Measurements from ENCODE around the gene ST7. TPM values are rescaled to one million over a fixed set of nuclear protein-coding genes. Genes with fewer than 3 reads are reported as not detected.
A peak's percentile ranks its signal among the peaks of the same experiment; 100 is the strongest.

The ST7 gene
- total and polyA plus RNA-seq, 2 donors (not counting 1 experiment from before 2014, with no cell fraction given): 2.3 to 4.6 TPM

DNA sequence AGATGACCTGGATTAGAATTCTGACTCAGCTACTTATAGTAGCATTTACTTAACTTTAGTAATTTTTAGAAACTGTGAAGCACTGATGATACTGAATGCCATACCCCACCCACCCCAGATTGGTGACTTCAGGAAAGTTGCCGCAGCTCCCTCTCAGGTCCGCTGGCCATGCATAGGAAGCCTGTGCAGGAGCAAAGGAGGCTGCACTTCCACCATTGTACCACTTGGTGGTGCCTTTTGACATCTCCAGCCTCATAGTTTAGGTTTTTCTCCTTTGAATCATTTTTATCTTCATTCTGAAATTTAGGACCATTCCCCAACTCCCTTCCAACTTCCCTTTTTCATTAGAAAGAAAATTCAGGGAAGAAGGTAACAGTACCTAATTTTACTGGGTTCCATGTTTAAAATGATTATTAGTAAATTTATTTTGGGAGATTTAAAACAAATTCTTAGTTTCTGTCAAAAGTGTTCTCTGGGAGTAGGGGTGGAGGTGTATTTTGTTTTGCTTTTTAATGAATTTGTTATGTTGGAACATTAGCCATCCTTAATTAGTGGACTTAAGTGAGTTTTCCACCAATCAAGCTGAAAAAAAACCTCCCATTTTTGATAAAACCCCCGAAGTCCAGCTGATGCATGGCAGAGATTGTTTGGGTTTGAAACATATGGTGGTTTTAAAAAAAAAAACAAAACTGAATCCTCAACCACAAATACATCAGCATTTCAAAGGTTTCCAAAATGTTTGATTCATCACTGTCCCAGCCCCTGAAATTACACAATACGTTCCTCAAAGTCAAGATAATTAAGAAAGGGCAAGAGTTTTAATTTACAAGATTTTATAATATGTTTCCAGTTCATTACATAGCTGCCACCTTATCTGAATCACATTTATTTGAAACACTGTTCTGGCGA lies 259.9 kb downstream of the ST7 start:
- Mint-ChIP-seq H3K27ac (no peak overlapping the region), H3K27me3 (no peaks in the 10 kb centered on the region), H3K4me1 (no peaks in the 10 kb centered on the region), H3K4me3 (no peak overlapping the region), H3K9me3 (ENCODE audit: insufficient read depth) (no peaks in the 10 kb centered on the region)
- Histone ChIP-seq H3K27ac (ENCODE audit: low read length in 2 of 2) (no peak overlapping the region), H3K27me3 (replicated peaks in 1 of 4; ENCODE audit: control extremely low read depth in 1 of 4, control insufficient read depth in 3 of 4, insufficient read depth in 4 of 4, low read length in 3 of 4) (no peaks in the 10 kb centered on the region), H3K4me2 (replicated peaks; ENCODE audit: low read depth, low read length, poor library complexity, severe bottlenecking) (no peak overlapping the region), H3K79me2 (ENCODE audit: control insufficient read depth, insufficient read depth, low read length) (no peaks in the 10 kb centered on the region), H3K4me1 (ENCODE audit: control insufficient read depth in 2 of 2, insufficient read depth in 2 of 2, low read length in 2 of 2) (no peaks in the 10 kb centered on the region), H3K9ac (ENCODE audit: low read length) (no peak overlapping the region), H3K4me3 (ENCODE audit: control extremely low read depth in 1 of 5, extremely low read depth in 1 of 5, insufficient read depth in 1 of 5, low read depth in 2 of 5, low read length in 4 of 5) (no peak overlapping the region), H3K9me3 (ENCODE audit: control extremely low read depth in 1 of 3, control insufficient read depth in 2 of 3, insufficient read depth in 1 of 3, low read length in 2 of 3) (no peaks in the 10 kb centered on the region), H2AFZ (ENCODE audit: insufficient read depth, low read depth, low read length, poor library complexity, severe bottlenecking) (no peak overlapping the region), H4K20me1 (ENCODE audit: control insufficient read depth, insufficient read depth, low read length, poor library complexity, severe bottlenecking) (no peaks in the 10 kb centered on the region), H3K36me3 (replicated peaks in 1 of 2; ENCODE audit: control extremely low read depth in 1 of 2, control insufficient read depth in 1 of 2, extremely low read depth in 1 of 2, insufficient read depth in 2 of 2, low read length in 1 of 2) (no peaks in the 10 kb centered on the region)
- ChIA-PET CTCF (interaction anchor here (0.6 to 1.5 kb wide), 7 partner anchors 11 to 985 kb away, joined by 3 to 6 read pairs (median 3); no protein-coding TSS in a partner anchor), POLR2A (no interaction called here)
- peak; percentile 46 for DNase-seq
- peak; percentile 67 for ATAC-seq (ENCODE audit: low read depth)
- 24% methylated on average over 2 of the region's 5 CpGs for WGBS (ENCODE audit: insufficient coverage)
- no peak for TF ChIP-seq EZH2 (IDR thresholded peaks at IDR 0.05; ENCODE audit: borderline replicate concordance, insufficient read depth, low read depth, low read length, poor library complexity, severe bottlenecking)
- TF ChIP-seq, protein P1, sequence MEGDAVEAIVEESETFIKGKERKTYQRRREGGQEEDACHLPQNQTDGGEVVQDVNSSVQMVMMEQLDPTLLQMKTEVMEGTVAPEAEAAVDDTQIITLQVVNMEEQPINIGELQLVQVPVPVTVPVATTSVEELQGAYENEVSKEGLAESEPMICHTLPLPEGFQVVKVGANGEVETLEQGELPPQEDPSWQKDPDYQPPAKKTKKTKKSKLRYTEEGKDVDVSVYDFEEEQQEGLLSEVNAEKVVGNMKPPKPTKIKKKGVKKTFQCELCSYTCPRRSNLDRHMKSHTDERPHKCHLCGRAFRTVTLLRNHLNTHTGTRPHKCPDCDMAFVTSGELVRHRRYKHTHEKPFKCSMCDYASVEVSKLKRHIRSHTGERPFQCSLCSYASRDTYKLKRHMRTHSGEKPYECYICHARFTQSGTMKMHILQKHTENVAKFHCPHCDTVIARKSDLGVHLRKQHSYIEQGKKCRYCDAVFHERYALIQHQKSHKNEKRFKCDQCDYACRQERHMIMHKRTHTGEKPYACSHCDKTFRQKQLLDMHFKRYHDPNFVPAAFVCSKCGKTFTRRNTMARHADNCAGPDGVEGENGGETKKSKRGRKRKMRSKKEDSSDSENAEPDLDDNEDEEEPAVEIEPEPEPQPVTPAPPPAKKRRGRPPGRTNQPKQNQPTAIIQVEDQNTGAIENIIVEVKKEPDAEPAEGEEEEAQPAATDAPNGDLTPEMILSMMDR (IDR thresholded peaks at IDR 0.05): peak; percentile 92
- intact Hi-C loops (cut with micrococcal nuclease): loop anchor here (2.0 kb wide), 1 partner anchor 940 kb away; no protein-coding TSS in a partner anchor

DNA sequence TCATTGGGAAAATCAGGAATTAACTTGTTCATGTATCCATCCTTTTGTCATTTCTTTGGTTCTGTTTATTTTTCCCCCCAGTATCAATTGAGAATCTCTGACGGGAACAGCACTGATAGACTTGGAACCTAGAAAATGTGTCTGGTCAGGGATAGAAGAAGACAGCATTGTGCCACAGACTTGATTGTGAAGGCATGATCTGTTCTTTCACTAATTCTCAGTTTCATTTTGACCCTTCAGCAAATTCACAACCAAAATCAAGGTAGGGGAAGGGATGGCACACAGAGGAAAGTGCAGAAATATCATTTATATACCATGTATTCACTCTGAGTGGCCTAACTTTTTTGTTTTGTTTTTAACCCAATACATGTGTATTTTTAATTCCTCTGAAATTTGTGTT lies 262.7 kb downstream of the ST7 start:
- no peak overlapping the region for H3K9ac ChIP-seq (ENCODE audit: low read length)
- no peaks in the 10 kb centered on the region for H3K4me1 Mint-ChIP-seq
- DNase-seq: no peak
- H3K36me3 ChIP-seq (replicated peaks in 1 of 2; ENCODE audit: control extremely low read depth in 1 of 2, control insufficient read depth in 1 of 2, extremely low read depth in 1 of 2, insufficient read depth in 2 of 2, low read length in 1 of 2): no peaks in the 10 kb centered on the region
- no peaks in the 10 kb centered on the region for H3K27me3 Mint-ChIP-seq
- H3K4me3 ChIP-seq (ENCODE audit: control extremely low read depth in 1 of 5, extremely low read depth in 1 of 5, insufficient read depth in 1 of 5, low read depth in 2 of 5, low read length in 4 of 5): no peak overlapping the region
- no CpG with 5 or more reads among the region's 1 CpG for WGBS (ENCODE audit: insufficient coverage)
- intact Hi-C loops (cut with micrococcal nuclease): no loop called here
- H3K79me2 ChIP-seq (ENCODE audit: control insufficient read depth, insufficient read depth, low read length): no peaks in the 10 kb centered on the region
- no peaks in the 10 kb centered on the region for H3K27me3 ChIP-seq (replicated peaks in 1 of 4; ENCODE audit: control extremely low read depth in 1 of 4, control insufficient read depth in 3 of 4, insufficient read depth in 4 of 4, low read length in 3 of 4)
- ATAC-seq (ENCODE audit: low read depth): no peak
- TF ChIP-seq, protein P1 (IDR thresholded peaks at IDR 0.05): no peak
- no peaks in the 10 kb centered on the region for H3K4me1 ChIP-seq (ENCODE audit: control insufficient read depth in 2 of 2, insufficient read depth in 2 of 2, low read length in 2 of 2)
- H3K9me3 ChIP-seq (ENCODE audit: control extremely low read depth in 1 of 3, control insufficient read depth in 2 of 3, insufficient read depth in 1 of 3, low read length in 2 of 3): no peaks in the 10 kb centered on the region
- ChIA-PET POLR2A (no interaction called here), CTCF (interaction anchor here (1.5 kb wide), 1 partner anchor 15 kb away, joined by 3 read pairs; no protein-coding TSS in a partner anchor)
- no peak overlapping the region for H3K27ac Mint-ChIP-seq
- H3K9me3 Mint-ChIP-seq (ENCODE audit: insufficient read depth): no peaks in the 10 kb centered on the region
- no peak overlapping the region for H2AFZ ChIP-seq (ENCODE audit: insufficient read depth, low read depth, low read length, poor library complexity, severe bottlenecking)
- H4K20me1 ChIP-seq (ENCODE audit: control insufficient read depth, insufficient read depth, low read length, poor library complexity, severe bottlenecking): no peaks in the 10 kb centered on the region
- H3K27ac ChIP-seq (ENCODE audit: low read length in 2 of 2): no peak overlapping the region
- no peak overlapping the region for H3K4me2 ChIP-seq (replicated peaks; ENCODE audit: low read depth, low read length, poor library complexity, severe bottlenecking)
- H3K4me3 Mint-ChIP-seq: no peak overlapping the region
